Measurements from ENCODE around the gene KCNG4. TPM values are rescaled to one million over a fixed set of nuclear protein-coding genes. Genes with fewer than 3 reads are reported as not detected.

The KCNG4 gene
- polyA plus RNA-seq, 1 donor (not counting 4 experiments of a cell fraction or from before 2014, with no cell fraction given), result not detected

DNA sequence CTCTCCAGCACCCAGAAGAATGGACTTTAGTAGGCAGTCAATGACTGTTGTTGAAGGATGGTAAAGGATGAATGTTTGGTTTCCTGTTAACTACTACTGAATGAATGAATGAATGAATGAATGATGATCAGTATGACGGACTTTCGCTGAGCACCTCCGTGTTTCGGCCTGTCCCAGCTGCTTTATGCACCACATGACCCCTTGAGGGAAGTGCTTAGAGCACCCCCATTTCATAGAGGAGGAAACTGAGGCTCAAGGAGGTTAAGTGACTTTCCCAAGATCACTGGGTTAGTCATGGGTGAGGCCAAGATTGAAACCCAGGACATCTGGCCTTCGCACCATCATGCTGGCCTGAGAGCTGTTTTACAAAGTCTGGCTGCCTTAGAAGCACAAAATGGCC lies 6.8 kb downstream of the KCNG4 start:
- dilution Hi-C loops (cut with MboI; ENCODE audit: extremely low pct_ligation_motif_present, low sequenced_read_pairs), result no loop called here

DNA sequence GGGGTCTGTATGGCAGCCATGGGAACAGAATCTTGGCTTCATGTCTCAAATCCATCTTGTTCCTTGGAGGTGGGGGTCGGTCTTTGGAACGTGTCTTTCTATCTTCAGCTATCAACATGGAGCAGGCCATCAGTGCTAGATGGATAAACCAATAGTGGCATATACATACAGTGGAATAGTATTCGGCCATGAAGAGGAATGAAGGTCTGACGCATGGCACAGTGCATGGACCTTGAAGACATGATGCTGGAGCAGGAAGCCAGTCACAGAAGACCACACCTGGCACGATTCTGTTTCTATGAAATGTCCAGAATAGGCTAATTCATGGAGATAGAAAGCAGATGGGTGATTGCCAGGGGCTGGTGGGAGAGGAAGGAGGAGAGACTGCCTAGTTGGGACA lies 7.8 kb downstream of the KCNG4 start:
- peaks cover 4% of the 10 kb centered on the region for H3K27me3 ChIP-seq (ENCODE audit: control insufficient read depth, extremely low read depth, insufficient read depth, low read length)
- DNase-seq (ENCODE audit: low read depth, low spot score) (no peak), FAIRE-seq (no peak)
- H3K4me3 ChIP-seq (ENCODE audit: control insufficient read depth in 2 of 3, extremely low read depth in 1 of 3, insufficient read depth in 2 of 3, low read depth in 1 of 3, low read length in 3 of 3), result no peak overlapping the region
- H3K4me1 ChIP-seq (ENCODE audit: control insufficient read depth, extremely low read depth, insufficient read depth, low read length), result no peaks in the 10 kb centered on the region
- H3K9me3 ChIP-seq (ENCODE audit: control insufficient read depth, low read depth, low read length), result no peaks in the 10 kb centered on the region
- dilution Hi-C loops (cut with MboI; ENCODE audit: extremely low pct_ligation_motif_present, low sequenced_read_pairs), result no loop called here
- TF ChIP-seq, protein P1, sequence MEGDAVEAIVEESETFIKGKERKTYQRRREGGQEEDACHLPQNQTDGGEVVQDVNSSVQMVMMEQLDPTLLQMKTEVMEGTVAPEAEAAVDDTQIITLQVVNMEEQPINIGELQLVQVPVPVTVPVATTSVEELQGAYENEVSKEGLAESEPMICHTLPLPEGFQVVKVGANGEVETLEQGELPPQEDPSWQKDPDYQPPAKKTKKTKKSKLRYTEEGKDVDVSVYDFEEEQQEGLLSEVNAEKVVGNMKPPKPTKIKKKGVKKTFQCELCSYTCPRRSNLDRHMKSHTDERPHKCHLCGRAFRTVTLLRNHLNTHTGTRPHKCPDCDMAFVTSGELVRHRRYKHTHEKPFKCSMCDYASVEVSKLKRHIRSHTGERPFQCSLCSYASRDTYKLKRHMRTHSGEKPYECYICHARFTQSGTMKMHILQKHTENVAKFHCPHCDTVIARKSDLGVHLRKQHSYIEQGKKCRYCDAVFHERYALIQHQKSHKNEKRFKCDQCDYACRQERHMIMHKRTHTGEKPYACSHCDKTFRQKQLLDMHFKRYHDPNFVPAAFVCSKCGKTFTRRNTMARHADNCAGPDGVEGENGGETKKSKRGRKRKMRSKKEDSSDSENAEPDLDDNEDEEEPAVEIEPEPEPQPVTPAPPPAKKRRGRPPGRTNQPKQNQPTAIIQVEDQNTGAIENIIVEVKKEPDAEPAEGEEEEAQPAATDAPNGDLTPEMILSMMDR (optimal IDR thresholded peaks at IDR 0.05 in 1 of 3, IDR thresholded peaks at IDR 0.05 in 1 of 3, conservative IDR thresholded peaks at IDR 0.05 in 1 of 3; ENCODE audit: extremely low read depth in 1 of 3, insufficient read depth in 2 of 3, low read length in 3 of 3), result no peak
- no peak for TF ChIP-seq EZH2 (IDR thresholded peaks at IDR 0.05; ENCODE audit: low read length)
- no peaks in the 10 kb centered on the region for H3K36me3 ChIP-seq (ENCODE audit: control insufficient read depth in 2 of 2, extremely low read depth in 1 of 2, insufficient read depth in 2 of 2, low read length in 2 of 2)
- no peak overlapping the region for H3K9ac ChIP-seq (ENCODE audit: control insufficient read depth, extremely low read depth, insufficient read depth, low read length)
- no peak overlapping the region for H3K27ac ChIP-seq (ENCODE audit: control insufficient read depth, insufficient read depth, low read length)
- no peak overlapping the region for H3K4me2 ChIP-seq (ENCODE audit: control insufficient read depth, extremely low read depth, insufficient read depth, low read depth, low read length)
- H3K79me2 ChIP-seq (ENCODE audit: control insufficient read depth, insufficient read depth, low read length), result no peaks in the 10 kb centered on the region
- H4K20me1 ChIP-seq (ENCODE audit: control insufficient read depth, extremely low read depth, insufficient read depth, low read length), result no peaks in the 10 kb centered on the region
- H2AFZ ChIP-seq (ENCODE audit: control insufficient read depth, low read length), result no peak overlapping the region
- H3K9me1 ChIP-seq (ENCODE audit: control insufficient read depth, extremely low read depth, insufficient read depth, low read length), result no peaks in the 10 kb centered on the region

More for the DNA sequence above, 6.8 kb downstream of the KCNG4 start:
- no peak for DNase-seq (ENCODE audit: low read depth, low spot score)
- H3K9ac ChIP-seq (ENCODE audit: control insufficient read depth, extremely low read depth, insufficient read depth, low read length), result no peak overlapping the region
- no peaks in the 10 kb centered on the region for H3K9me1 ChIP-seq (ENCODE audit: control insufficient read depth, extremely low read depth, insufficient read depth, low read length)
- H3K36me3 ChIP-seq (ENCODE audit: control insufficient read depth in 2 of 2, extremely low read depth in 1 of 2, insufficient read depth in 2 of 2, low read length in 2 of 2), result no peaks in the 10 kb centered on the region
- no peaks in the 10 kb centered on the region for H3K9me3 ChIP-seq (ENCODE audit: control insufficient read depth, low read depth, low read length)
- no peak for FAIRE-seq
- no peaks in the 10 kb centered on the region for H4K20me1 ChIP-seq (ENCODE audit: control insufficient read depth, extremely low read depth, insufficient read depth, low read length)
- H3K4me1 ChIP-seq (ENCODE audit: control insufficient read depth, extremely low read depth, insufficient read depth, low read length), result no peaks in the 10 kb centered on the region
- H3K4me2 ChIP-seq (ENCODE audit: control insufficient read depth, extremely low read depth, insufficient read depth, low read depth, low read length), result no peak overlapping the region
- H3K27ac ChIP-seq (ENCODE audit: control insufficient read depth, insufficient read depth, low read length), result no peak overlapping the region
- peaks cover 7% of the 10 kb centered on the region for H3K27me3 ChIP-seq (ENCODE audit: control insufficient read depth, extremely low read depth, insufficient read depth, low read length)
- no peak overlapping the region for H3K4me3 ChIP-seq (ENCODE audit: control insufficient read depth in 2 of 3, extremely low read depth in 1 of 3, insufficient read depth in 2 of 3, low read depth in 1 of 3, low read length in 3 of 3)
- no peak overlapping the region for H2AFZ ChIP-seq (ENCODE audit: control insufficient read depth, low read length)
- TF ChIP-seq EZH2 (IDR thresholded peaks at IDR 0.05; ENCODE audit: low read length), result no peak
- TF ChIP-seq, protein P1 (optimal IDR thresholded peaks at IDR 0.05 in 1 of 3, IDR thresholded peaks at IDR 0.05 in 1 of 3, conservative IDR thresholded peaks at IDR 0.05 in 1 of 3; ENCODE audit: extremely low read depth in 1 of 3, insufficient read depth in 2 of 3, low read length in 3 of 3), result no peak
- no peaks in the 10 kb centered on the region for H3K79me2 ChIP-seq (ENCODE audit: control insufficient read depth, insufficient read depth, low read length)

Data from keratinocyte (primary cell).